Aorta (tissue), 5 donors: ENCODE results near the gene CDHR5. TPM values are rescaled to one million over a fixed set of nuclear protein-coding genes. Genes with fewer than 3 reads are reported as not detected.

ENCODE experiments used
- ATAC-seq: fragments of 200-7000 bp; cut with Tn5 transposase; one replicate; pipeline ENCODE4 v1.9.1; 2022; ENCODE audit warnings: moderate library complexity; ENCODE audit not compliant: low FRiP score
- DNase-seq, 2 donors: peaks; one replicate each; pipeline ENCODE4 v3.0.0-alpha.2; 2020
- H3K27ac ChIP-seq, 2 donors: one replicate each; pipeline ENCODE4 v1.5.1; 2013; ENCODE audit warnings: low read length in 2 of 2, mild to moderate bottlenecking in 2 of 2, moderate library complexity in 2 of 2, control low read depth in 1 of 2, inconsistent platforms in 1 of 2, low read depth in 1 of 2
- H3K27me3 ChIP-seq, 2 donors: one replicate each; pipeline ENCODE4 v1.6.1; 2013; ENCODE audit warnings: control low read depth in 1 of 2, low read length in 1 of 2, mild to moderate bottlenecking in 1 of 2, moderate library complexity in 1 of 2; ENCODE audit not compliant: insufficient read depth in 2 of 2, control insufficient read depth in 1 of 2
- H3K36me3 ChIP-seq, 2 donors: one replicate each; pipeline ENCODE4 v1.6.1; 2013; ENCODE audit warnings: control low read depth in 1 of 2, low read length in 1 of 2, mild to moderate bottlenecking in 1 of 2; ENCODE audit not compliant: insufficient read depth in 2 of 2, control insufficient read depth in 1 of 2
- H3K4me1 ChIP-seq, 2 donors: one replicate each; pipeline ENCODE4 v1.6.1; 2013; ENCODE audit warnings: low read length in 2 of 2, control low read depth in 1 of 2, mild to moderate bottlenecking in 1 of 2, moderate library complexity in 1 of 2; ENCODE audit not compliant: insufficient read depth in 2 of 2, control insufficient read depth in 1 of 2
- H3K4me3 ChIP-seq, 2 donors: one replicate each; pipeline ENCODE4 v1.5.1; 2013; ENCODE audit warnings: low read length in 2 of 2, control low read depth in 1 of 2, mild to moderate bottlenecking in 1 of 2
- H3K9me3 ChIP-seq: one replicate; pipeline ENCODE4 v1.6.1; 2013; ENCODE audit warnings: mild to moderate bottlenecking, low read length; ENCODE audit not compliant: control insufficient read depth
- WGBS, 2 donors: extraction: QIAGEN DNeasy Blood & Tissue Kit; methylation state at CpG; one replicate each; pipeline ENCODE4 v1.1.7; 2013; 5-methylcytosine and 5-hydroxymethylcytosine counted together
- intact Hi-C, 2 donors: fragments of 100-400 bp; cut with DNase I; formaldehyde crosslinking; loops; one replicate each; pipeline versions ENCODE4 v1.14.2 to v1.15.0; 2022
- polyA plus RNA-seq, 2 donors: library from polyadenylated mRNA; stranded (reverse); fragments of 200-250 nt; gene quantifications; one replicate each; pipeline ENCODE4 v1.2.3, GENCODE V29; 2013
- total RNA-seq, 2 donors: library from RNA; stranded (reverse); fragmentation: NEBNext Ultra II Directional; extraction: Animal tissue kit (Norgen Biotek cat#: 25700); gene quantifications; one replicate each; pipeline ENCODE4 v1.2.1, GENCODE V29; 2021
- donor health status: healthy with polysubstance abuse.
- donor health status: Bipolar disorder and iron deficiency.
- donor health status: DM: no; HTN: no; CAD: no.
- donor health status: DM: no; HTN: no; CAD: no.
- donor health status: DM: yes; HTN: yes; CAD: no.

The CDHR5 gene
- total and polyA plus RNA-seq, 4 donors = 0.79 to 39.8 TPM; not detected in 2

GRCh38 chr11:598005-598680, 26.6 kb downstream of the CDHR5 start:
- DNase-seq (no peak), ATAC-seq (no peak)
- Histone ChIP-seq H3K4me3 (no peak overlapping the region), H3K27ac (no peak overlapping the region), H3K27me3 (no peaks in the 10 kb centered on the region), H3K4me1 (no peaks in the 10 kb centered on the region), H3K36me3 (peaks cover 2 to 17% of the 10 kb centered on the region in 2 donors), H3K9me3 (no peaks in the 10 kb centered on the region)
- intact Hi-C loops = no loop called here
- WGBS, 2 donors = 93 to 94% methylated on average over 30 of the region's 30 CpGs

DNA sequence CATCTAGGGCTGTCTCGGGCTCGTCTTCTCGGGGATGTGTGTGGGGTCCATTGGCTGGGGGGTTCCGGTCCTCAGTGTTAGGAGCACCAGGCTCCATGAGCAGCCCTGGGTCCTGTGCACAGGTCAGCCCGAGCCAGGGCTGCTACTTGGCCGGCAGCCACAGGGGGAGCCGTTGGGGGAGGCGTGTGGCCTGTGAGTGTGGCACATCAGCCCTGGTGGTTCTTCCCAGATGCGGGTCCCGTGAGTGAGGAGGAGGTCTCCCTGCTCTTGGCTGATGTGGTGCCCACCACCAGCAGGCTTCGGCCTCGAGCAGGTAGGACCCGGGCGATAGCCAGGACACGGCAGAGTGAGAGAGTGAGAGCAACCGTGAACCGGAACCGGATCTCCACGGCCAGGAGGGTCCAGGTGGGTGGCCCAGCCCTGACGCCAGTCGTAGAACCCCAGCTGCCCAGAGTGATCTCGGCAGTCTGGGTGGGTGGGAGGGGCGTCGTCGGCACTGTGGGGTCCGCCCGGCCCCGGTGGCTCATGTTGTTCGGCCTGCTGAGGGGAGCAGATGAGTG, 27.5 kb downstream of the CDHR5 start:
- intact Hi-C loops = no loop called here
- ATAC-seq (no peak), DNase-seq (no peak)
- WGBS, 2 donors = 86 to 87% methylated on average over 29 of the region's 29 CpGs
- H3K27ac ChIP-seq = no peak overlapping the region
- no peaks in the 10 kb centered on the region for H3K27me3 ChIP-seq
- H3K9me3 ChIP-seq = no peaks in the 10 kb centered on the region
- H3K4me1 ChIP-seq = no peaks in the 10 kb centered on the region
- H3K4me3 ChIP-seq = no peak overlapping the region
- peaks cover 2 to 22% of the 10 kb centered on the region in 2 donors for H3K36me3 ChIP-seq

DNA sequence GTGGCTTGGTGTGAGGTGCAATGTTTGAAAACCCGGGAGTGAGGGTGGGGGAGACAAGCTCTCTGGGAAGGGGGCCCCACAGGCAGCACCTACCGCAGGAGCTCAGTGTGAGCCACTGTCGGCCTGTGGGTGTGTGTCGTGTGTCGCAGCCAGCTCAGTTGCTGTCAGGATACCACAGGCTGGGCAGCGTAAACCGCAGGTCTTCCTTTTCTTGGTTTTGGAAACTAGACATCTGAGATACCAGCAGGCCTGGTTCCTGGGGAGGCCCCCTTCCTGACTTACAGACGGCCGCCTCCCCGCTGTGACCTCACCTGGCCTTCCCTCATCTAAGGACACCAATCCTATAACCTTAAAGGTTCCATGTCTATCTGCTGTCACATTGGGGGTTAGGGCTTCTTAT, 28.4 kb downstream of the CDHR5 start:
- 86 to 91% methylated on average over 10 of the region's 10 CpGs for whole genome bisulfite sequencing, 2 donors
- H3K4me3 ChIP-seq = no peak overlapping the region
- no peaks in the 10 kb centered on the region for H3K9me3 ChIP-seq
- DNase-seq (no peak), ATAC-seq (no peak)
- H3K27me3 ChIP-seq = no peaks in the 10 kb centered on the region
- intact Hi-C loops = no loop called here
- H3K36me3 ChIP-seq = peaks cover 2 to 17% of the 10 kb centered on the region in 2 donors
- no peaks in the 10 kb centered on the region for H3K4me1 ChIP-seq
- no peak overlapping the region for H3K27ac ChIP-seq

DNA sequence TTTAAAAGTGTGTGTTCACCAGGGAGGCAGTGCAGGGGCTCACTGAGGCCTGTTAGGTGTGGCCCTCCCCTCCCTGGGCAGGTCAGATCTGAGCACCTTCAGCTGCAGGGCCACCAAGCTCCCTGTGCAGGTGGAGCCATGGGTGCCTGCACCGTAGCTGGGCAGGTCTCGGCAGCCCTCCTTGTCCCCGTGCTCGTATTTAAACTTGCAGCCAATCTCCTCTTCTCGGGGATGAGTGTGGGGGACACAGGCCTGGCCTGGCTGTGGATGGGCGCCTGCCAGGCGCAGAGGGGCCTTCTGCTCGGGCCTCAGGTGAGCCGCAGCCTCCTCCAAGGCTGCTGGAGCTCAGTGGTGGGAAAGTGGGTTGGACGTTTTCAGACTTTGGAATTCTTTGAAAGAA, 29.4 kb downstream of the CDHR5 start:
- ATAC-seq (no peak), DNase-seq (no peak)
- no peak overlapping the region for H3K4me3 ChIP-seq
- no peak overlapping the region for H3K27ac ChIP-seq
- no peaks in the 10 kb centered on the region for H3K4me1 ChIP-seq
- H3K36me3 ChIP-seq = peaks cover 0 to 17% of the 10 kb centered on the region in 2 donors
- intact Hi-C loops = no loop called here
- H3K27me3 ChIP-seq = no peaks in the 10 kb centered on the region
- WGBS, 2 donors = 89 to 91% methylated on average over 10 of the region's 10 CpGs
- no peaks in the 10 kb centered on the region for H3K9me3 ChIP-seq

DNA sequence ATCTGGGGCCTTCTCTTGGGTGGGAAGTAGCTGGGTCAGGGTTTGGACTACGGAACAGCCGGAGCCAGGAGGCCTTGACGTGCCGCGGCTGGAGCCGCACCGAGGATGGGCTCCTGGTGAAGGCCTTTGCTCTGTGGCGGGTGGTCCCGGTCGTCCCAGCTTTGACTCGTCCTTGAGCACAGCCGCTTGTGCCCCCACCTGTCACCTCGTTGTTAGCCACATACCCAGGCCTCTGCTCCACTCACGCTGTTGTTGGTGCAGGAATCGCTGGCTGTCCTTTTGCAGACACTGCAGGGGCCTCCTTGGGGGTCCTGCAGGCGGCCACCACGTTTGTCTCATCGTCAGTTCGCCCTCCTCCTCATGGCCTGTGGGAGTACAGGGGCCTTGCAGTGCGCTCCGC, 31.4 kb downstream of the CDHR5 start:
- Histone ChIP-seq H3K27ac (no peak overlapping the region), H3K9me3 (no peaks in the 10 kb centered on the region), H3K4me3 (no peak overlapping the region), H3K27me3 (no peaks in the 10 kb centered on the region), H3K4me1 (no peaks in the 10 kb centered on the region), H3K36me3 (peaks cover 3 to 17% of the 10 kb centered on the region in 2 donors)
- WGBS, 2 donors = 92 to 93% methylated on average over 19 to 21 of the region's 21 CpGs
- DNase-seq (no peak), ATAC-seq (no peak)
- intact Hi-C loops = no loop called here

- no peak overlapping the region for H3K27ac ChIP-seq
- no peaks in the 10 kb centered on the region for H3K9me3 ChIP-seq
- H3K4me3 ChIP-seq = no peak overlapping the region
- H3K4me1 ChIP-seq = no peaks in the 10 kb centered on the region
- ATAC-seq = no peak
- 89 to 90% methylated on average over 9 to 10 of the region's 10 CpGs for WGBS, 2 donors
- no peak for DNase-seq
- no peaks in the 10 kb centered on the region for H3K27me3 ChIP-seq
- intact Hi-C loops = no loop called here
- H3K36me3 ChIP-seq = peaks cover 3 to 15% of the 10 kb centered on the region in 2 donors
Measured at GRCh38 chr11:592918-593317, 31.8 kb downstream of the CDHR5 start.

DNA sequence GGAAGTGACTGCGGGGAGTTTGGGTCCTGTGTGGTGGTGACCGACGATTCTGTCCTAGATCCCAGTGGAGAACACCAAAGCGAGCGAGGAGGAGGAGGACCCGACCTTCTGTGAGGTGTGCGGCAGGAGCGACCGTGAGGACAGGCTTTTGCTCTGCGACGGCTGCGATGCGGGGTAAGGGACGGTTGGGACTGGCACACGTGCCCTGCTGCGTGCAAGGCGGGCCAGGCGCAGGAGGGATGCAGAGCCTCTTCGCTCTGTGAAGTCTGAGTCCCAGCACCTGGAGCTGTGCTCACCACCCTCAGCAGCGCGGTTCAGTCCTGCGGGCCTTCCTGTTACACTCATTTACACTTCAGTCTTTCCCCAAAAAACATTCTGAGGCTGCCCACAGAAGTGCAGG, 32.3 kb downstream of the CDHR5 start:
- no peaks in the 10 kb centered on the region for H3K27me3 ChIP-seq
- no peaks in the 10 kb centered on the region for H3K9me3 ChIP-seq
- 93 to 96% methylated on average over 22 of the region's 22 CpGs for WGBS, 2 donors
- no peaks in the 10 kb centered on the region for H3K4me1 ChIP-seq
- DNase-seq = no peak
- intact Hi-C loops = no loop called here
- peaks cover 3 to 13% of the 10 kb centered on the region in 2 donors for H3K36me3 ChIP-seq
- no peak overlapping the region for H3K4me3 ChIP-seq
- no peak overlapping the region for H3K27ac ChIP-seq
- ATAC-seq = no peak

- 80 to 84% methylated on average over 11 of the region's 11 CpGs for WGBS, 2 donors
- Histone ChIP-seq H3K4me1 (no peaks in the 10 kb centered on the region), H3K27me3 (no peaks in the 10 kb centered on the region), H3K36me3 (peaks cover 3 to 10% of the 10 kb centered on the region in 2 donors), H3K27ac (no peak overlapping the region), H3K4me3 (no peak overlapping the region), H3K9me3 (no peaks in the 10 kb centered on the region)
- no peak for ATAC-seq
- intact Hi-C loops = no loop called here
- no peak for DNase-seq
Measured at GRCh38 chr11:590997-591396, 33.8 kb downstream of the CDHR5 start.

GRCh38 chr11:589798-590197, 35.0 kb downstream of the CDHR5 start:
- H3K27me3 ChIP-seq = no peaks in the 10 kb centered on the region
- WGBS, 2 donors = 94% methylated on average over 26 of the region's 26 CpGs
- no peaks in the 10 kb centered on the region for H3K4me1 ChIP-seq
- ATAC-seq (no peak), DNase-seq (no peak)
- intact Hi-C loops = no loop called here
- H3K9me3 ChIP-seq = no peaks in the 10 kb centered on the region
- H3K4me3 ChIP-seq = no peak overlapping the region
- no peak overlapping the region for H3K27ac ChIP-seq
- peaks cover 3 to 10% of the 10 kb centered on the region in 2 donors for H3K36me3 ChIP-seq
